Esophagus muscularis mucosa (tissue), 3 donors: ENCODE data around the gene SMARCE1.

Source experiments
- POLR2A ChIP-seq: fragments of 450-650 bp; IDR thresholded peaks from one replicate; pipeline ENCODE4 v1.6.1; 2017; ENCODE audit warnings: antibody characterized with exemption, moderate library complexity, mild to moderate bottlenecking, low read depth
- TF ChIP-seq, protein P1 (sequence below), 3 experiments: fragments of 200-600 bp in 2 of 3; fragments of 450-650 bp in 1 of 3; sonication (generic) in 2 of 3; IDR thresholded peaks; one replicate each; pipeline ENCODE4 v1.5.1; 2017 to 2019; ENCODE audit warnings: antibody characterized with exemption in 3 of 3, mild to moderate bottlenecking in 2 of 3, moderate library complexity in 1 of 3

DNA sequence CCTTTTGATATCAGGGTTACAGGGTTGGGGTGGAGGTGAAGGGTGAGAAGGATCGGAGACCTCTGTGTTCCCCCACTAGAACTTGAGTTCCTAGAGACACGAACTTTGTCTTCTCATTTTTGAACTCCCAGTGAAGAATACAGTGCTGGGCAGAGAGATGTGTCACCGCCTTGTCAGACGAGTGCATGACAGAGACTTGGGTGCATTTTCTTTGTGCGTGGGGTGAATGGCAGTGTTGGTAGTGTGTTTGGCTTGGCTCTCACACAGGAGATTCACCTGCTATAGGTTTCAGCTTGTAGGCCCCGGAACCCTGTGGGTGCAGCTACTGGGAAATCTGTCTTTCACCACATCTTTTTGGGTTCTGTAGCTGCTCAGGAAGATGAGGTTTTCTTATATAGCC lies 42.3 kb downstream of the SMARCE1 start:
- TF ChIP-seq, protein P1, sequence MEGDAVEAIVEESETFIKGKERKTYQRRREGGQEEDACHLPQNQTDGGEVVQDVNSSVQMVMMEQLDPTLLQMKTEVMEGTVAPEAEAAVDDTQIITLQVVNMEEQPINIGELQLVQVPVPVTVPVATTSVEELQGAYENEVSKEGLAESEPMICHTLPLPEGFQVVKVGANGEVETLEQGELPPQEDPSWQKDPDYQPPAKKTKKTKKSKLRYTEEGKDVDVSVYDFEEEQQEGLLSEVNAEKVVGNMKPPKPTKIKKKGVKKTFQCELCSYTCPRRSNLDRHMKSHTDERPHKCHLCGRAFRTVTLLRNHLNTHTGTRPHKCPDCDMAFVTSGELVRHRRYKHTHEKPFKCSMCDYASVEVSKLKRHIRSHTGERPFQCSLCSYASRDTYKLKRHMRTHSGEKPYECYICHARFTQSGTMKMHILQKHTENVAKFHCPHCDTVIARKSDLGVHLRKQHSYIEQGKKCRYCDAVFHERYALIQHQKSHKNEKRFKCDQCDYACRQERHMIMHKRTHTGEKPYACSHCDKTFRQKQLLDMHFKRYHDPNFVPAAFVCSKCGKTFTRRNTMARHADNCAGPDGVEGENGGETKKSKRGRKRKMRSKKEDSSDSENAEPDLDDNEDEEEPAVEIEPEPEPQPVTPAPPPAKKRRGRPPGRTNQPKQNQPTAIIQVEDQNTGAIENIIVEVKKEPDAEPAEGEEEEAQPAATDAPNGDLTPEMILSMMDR (IDR thresholded peaks at IDR 0.05), result no peak
- no peak for TF ChIP-seq POLR2A
